ENCODE measurements around the gene GPR31.

The GPR31 gene

DNA sequence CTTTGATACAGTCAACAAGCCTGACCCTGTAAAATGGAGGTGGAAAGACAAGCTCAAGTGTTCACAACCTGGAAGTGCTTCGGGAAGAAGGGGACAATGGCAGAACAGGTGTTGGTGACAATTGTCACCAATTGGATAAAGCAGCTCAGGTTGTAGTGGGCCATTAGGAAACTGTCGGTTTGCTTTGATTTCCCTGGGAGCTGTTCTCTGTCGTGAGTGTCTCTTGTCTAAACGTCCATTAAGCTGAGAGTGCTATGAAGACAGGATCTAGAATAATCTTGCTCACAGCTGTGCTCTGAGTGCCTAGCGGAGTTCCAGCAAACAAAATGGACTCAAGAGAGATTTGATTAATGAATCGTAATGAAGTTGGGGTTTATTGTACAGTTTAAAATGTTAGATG is 19.9 kb downstream of the GPR31 start:
- 100% methylated on average over 1 of the region's 6 CpGs; no CpG with 5 or more reads in 1 of the 2 donors for WGBS, 2 donors (ENCODE audit: extremely low coverage in 2 of 2, insufficient read length in 2 of 2, insufficient replicate concordance in 1 of 2)
- H3K9me3 ChIP-seq (replicated peaks in 1 of 2; ENCODE audit: control insufficient read depth in 2 of 2, insufficient read depth in 1 of 2, low read depth in 1 of 2, low read length in 2 of 2), result no peaks in the 10 kb centered on the region
- H3K27me3 ChIP-seq (ENCODE audit: control insufficient read depth in 3 of 3, insufficient read depth in 3 of 3, low read depth in 1 of 3, low read length in 3 of 3), result no peaks in the 10 kb centered on the region

DNA sequence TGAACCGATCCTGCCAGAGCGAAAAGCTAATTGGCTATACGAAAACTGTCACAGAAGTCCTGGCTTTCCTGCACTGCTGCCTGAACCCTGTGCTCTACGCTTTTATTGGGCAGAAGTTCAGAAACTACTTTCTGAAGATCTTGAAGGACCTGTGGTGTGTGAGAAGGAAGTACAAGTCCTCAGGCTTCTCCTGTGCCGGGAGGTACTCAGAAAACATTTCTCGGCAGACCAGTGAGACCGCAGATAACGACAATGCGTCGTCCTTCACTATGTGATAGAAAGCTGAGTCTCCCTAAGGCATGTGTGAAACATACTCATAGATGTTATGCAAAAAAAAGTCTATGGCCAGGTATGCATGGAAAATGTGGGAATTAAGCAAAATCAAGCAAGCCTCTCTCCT is 20.7 kb downstream of the GPR31 start:
- Histone ChIP-seq H2AK5ac (ENCODE audit: low read depth, low read length) (no peak overlapping the region), H3K9ac (ENCODE audit: low read depth, low read length, poor library complexity) (no peak overlapping the region), H2BK12ac (ENCODE audit: low read length) (no peak overlapping the region), H3K4me1 (ENCODE audit: control insufficient read depth in 2 of 2, insufficient read depth in 1 of 2, low read depth in 1 of 2, low read length in 2 of 2) (peaks cover 6 to 14% of the 10 kb centered on the region in 2 donors), H3K79me1 (ENCODE audit: low read depth, low read length) (no peaks in the 10 kb centered on the region), H3K14ac (ENCODE audit: low read length) (no peak overlapping the region), H3K23ac (ENCODE audit: low read depth, low read length, poor library complexity) (no peak overlapping the region), H3K27ac (replicated peaks; ENCODE audit: low read length) (no peak overlapping the region), H3K4me2 (ENCODE audit: insufficient read depth, low read length, poor library complexity, severe bottlenecking) (no peak overlapping the region), H3K4me3 (ENCODE audit: low read length in 2 of 2) (no peak overlapping the region), H3K18ac (ENCODE audit: low read length) (no peak overlapping the region), H4K91ac (ENCODE audit: low read depth, low read length, poor library complexity) (no peak overlapping the region), H3K36me3 (replicated peaks in 1 of 2; ENCODE audit: control insufficient read depth in 2 of 2, insufficient read depth in 2 of 2, low read length in 2 of 2) (no peaks in the 10 kb centered on the region), H3K9me3 (replicated peaks in 1 of 2; ENCODE audit: control insufficient read depth in 2 of 2, insufficient read depth in 1 of 2, low read depth in 1 of 2, low read length in 2 of 2) (no peaks in the 10 kb centered on the region), H2BK5ac (ENCODE audit: low read length) (no peak overlapping the region), H3K27me3 (ENCODE audit: control insufficient read depth in 3 of 3, insufficient read depth in 3 of 3, low read depth in 1 of 3, low read length in 3 of 3) (no peaks in the 10 kb centered on the region), H4K8ac (ENCODE audit: low read depth, low read length) (no peak overlapping the region), H2BK15ac (ENCODE audit: low read length) (no peak overlapping the region), H2BK120ac (ENCODE audit: low read depth, low read length) (no peak overlapping the region), H2AFZ (ENCODE audit: low read length) (no peak overlapping the region), H3K4ac (ENCODE audit: low read length) (no peak overlapping the region)
- no CpG with 5 or more reads among the region's 10 CpGs for WGBS, 2 donors (ENCODE audit: extremely low coverage in 2 of 2, insufficient read length in 2 of 2, insufficient replicate concordance in 1 of 2)
- DNase-seq (ENCODE audit: low spot score), result no peak

More for the DNA sequence above, 19.9 kb downstream of the GPR31 start:
- Histone ChIP-seq H4K91ac (ENCODE audit: low read depth, low read length, poor library complexity) (no peak overlapping the region), H3K4me2 (ENCODE audit: insufficient read depth, low read length, poor library complexity, severe bottlenecking) (no peak overlapping the region), H2BK15ac (ENCODE audit: low read length) (no peak overlapping the region), H3K14ac (ENCODE audit: low read length) (no peak overlapping the region), H3K18ac (ENCODE audit: low read length) (no peak overlapping the region), H2AFZ (ENCODE audit: low read length) (no peak overlapping the region), H2BK12ac (ENCODE audit: low read length) (no peak overlapping the region), H2BK120ac (ENCODE audit: low read depth, low read length) (no peak overlapping the region), H3K4me3 (ENCODE audit: low read length in 2 of 2) (no peak overlapping the region), H2AK5ac (ENCODE audit: low read depth, low read length) (no peak overlapping the region), H2BK5ac (ENCODE audit: low read length) (no peak overlapping the region), H3K4me1 (ENCODE audit: control insufficient read depth in 2 of 2, insufficient read depth in 1 of 2, low read depth in 1 of 2, low read length in 2 of 2) (peaks cover 6 to 14% of the 10 kb centered on the region in 2 donors), H3K27ac (replicated peaks; ENCODE audit: low read length) (no peak overlapping the region), H3K4ac (ENCODE audit: low read length) (no peak overlapping the region), H3K23ac (ENCODE audit: low read depth, low read length, poor library complexity) (no peak overlapping the region), H3K79me1 (ENCODE audit: low read depth, low read length) (no peaks in the 10 kb centered on the region), H3K36me3 (replicated peaks in 1 of 2; ENCODE audit: control insufficient read depth in 2 of 2, insufficient read depth in 2 of 2, low read length in 2 of 2) (no peaks in the 10 kb centered on the region), H4K8ac (ENCODE audit: low read depth, low read length) (no peak overlapping the region), H3K9ac (ENCODE audit: low read depth, low read length, poor library complexity) (no peak overlapping the region)
- DNase-seq (ENCODE audit: low spot score), result no peak

DNA sequence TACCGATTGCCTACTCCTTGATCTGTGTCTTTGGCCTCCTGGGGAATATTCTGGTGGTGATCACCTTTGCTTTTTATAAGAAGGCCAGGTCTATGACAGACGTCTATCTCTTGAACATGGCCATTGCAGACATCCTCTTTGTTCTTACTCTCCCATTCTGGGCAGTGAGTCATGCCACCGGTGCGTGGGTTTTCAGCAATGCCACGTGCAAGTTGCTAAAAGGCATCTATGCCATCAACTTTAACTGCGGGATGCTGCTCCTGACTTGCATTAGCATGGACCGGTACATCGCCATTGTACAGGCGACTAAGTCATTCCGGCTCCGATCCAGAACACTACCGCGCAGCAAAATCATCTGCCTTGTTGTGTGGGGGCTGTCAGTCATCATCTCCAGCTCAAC is 21.4 kb downstream of the GPR31 start:
- Histone ChIP-seq H3K14ac (ENCODE audit: low read length) (no peak overlapping the region), H2AK5ac (ENCODE audit: low read depth, low read length) (no peak overlapping the region), H3K23ac (ENCODE audit: low read depth, low read length, poor library complexity) (no peak overlapping the region), H3K9ac (ENCODE audit: low read depth, low read length, poor library complexity) (no peak overlapping the region), H4K8ac (ENCODE audit: low read depth, low read length) (no peak overlapping the region), H2BK12ac (ENCODE audit: low read length) (no peak overlapping the region), H3K9me3 (replicated peaks in 1 of 2; ENCODE audit: control insufficient read depth in 2 of 2, insufficient read depth in 1 of 2, low read depth in 1 of 2, low read length in 2 of 2) (no peaks in the 10 kb centered on the region), H3K4me2 (ENCODE audit: insufficient read depth, low read length, poor library complexity, severe bottlenecking) (no peak overlapping the region), H2BK15ac (ENCODE audit: low read length) (no peak overlapping the region), H3K79me1 (ENCODE audit: low read depth, low read length) (no peaks in the 10 kb centered on the region), H2BK5ac (ENCODE audit: low read length) (no peak overlapping the region), H2BK120ac (ENCODE audit: low read depth, low read length) (no peak overlapping the region), H3K27ac (replicated peaks; ENCODE audit: low read length) (no peak overlapping the region), H3K27me3 (ENCODE audit: control insufficient read depth in 3 of 3, insufficient read depth in 3 of 3, low read depth in 1 of 3, low read length in 3 of 3) (no peaks in the 10 kb centered on the region), H3K4me3 (ENCODE audit: low read length in 2 of 2) (no peak overlapping the region), H3K4me1 (ENCODE audit: control insufficient read depth in 2 of 2, insufficient read depth in 1 of 2, low read depth in 1 of 2, low read length in 2 of 2) (peaks cover 6 to 11% of the 10 kb centered on the region in 2 donors), H2AFZ (ENCODE audit: low read length) (no peak overlapping the region), H4K91ac (ENCODE audit: low read depth, low read length, poor library complexity) (no peak overlapping the region), H3K4ac (ENCODE audit: low read length) (no peak overlapping the region), H3K18ac (ENCODE audit: low read length) (no peak overlapping the region), H3K36me3 (replicated peaks in 1 of 2; ENCODE audit: control insufficient read depth in 2 of 2, insufficient read depth in 2 of 2, low read length in 2 of 2) (no peaks in the 10 kb centered on the region)
- no peak for DNase-seq (ENCODE audit: low spot score)
- no CpG with 5 or more reads among the region's 13 CpGs for WGBS, 2 donors (ENCODE audit: extremely low coverage in 2 of 2, insufficient read length in 2 of 2, insufficient replicate concordance in 1 of 2)

DNA sequence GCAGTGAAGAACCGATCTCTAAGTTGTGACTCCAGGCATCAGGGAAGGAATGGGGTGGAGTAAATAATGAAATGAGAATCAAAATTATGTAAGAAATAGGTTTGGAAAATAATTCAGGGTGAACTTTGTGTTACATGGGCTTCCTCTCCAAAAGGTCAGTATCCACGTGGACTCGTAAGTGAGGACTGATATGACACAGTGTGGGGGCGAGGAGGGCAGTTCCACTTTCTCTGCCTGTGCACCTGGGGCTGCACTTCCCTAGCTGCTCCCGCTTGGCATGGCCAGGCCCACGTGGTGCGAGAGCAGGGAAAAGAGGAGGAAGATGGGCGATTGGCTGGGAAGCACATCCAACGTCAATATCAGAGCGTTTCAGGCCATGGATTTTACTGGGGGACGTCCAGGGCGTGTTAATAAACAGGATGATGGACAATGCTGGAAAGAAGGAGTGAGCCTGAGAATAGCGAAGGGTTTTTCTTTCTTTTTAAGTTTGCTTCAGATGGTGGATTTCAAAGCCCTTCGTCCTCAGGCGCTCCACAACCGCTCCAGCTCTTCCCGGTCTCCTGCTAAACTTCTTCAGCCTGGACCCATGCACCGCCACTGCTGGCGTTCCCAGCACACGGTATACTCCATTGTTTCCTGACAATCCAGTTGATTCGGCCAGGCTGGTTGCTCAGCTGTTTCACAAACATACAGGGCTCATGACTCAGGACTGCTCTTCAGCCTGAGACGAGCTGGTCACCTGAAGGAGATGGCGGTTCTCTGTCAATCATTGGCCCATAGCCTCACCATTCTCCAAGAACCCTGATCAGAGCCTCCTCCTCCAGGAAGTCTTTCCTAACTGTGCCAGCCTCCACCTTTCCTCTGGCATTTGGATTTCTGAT is 23.1 kb downstream of the GPR31 start:
- Histone ChIP-seq H2BK120ac (ENCODE audit: low read depth, low read length) (no peak overlapping the region), H3K23ac (ENCODE audit: low read depth, low read length, poor library complexity) (no peak overlapping the region), H4K8ac (ENCODE audit: low read depth, low read length) (no peak overlapping the region), H2BK12ac (ENCODE audit: low read length) (no peak overlapping the region), H2AK5ac (ENCODE audit: low read depth, low read length) (no peak overlapping the region), H4K91ac (ENCODE audit: low read depth, low read length, poor library complexity) (no peak overlapping the region), H3K27me3 (ENCODE audit: control insufficient read depth in 3 of 3, insufficient read depth in 3 of 3, low read depth in 1 of 3, low read length in 3 of 3) (no peaks in the 10 kb centered on the region), H3K27ac (replicated peaks; ENCODE audit: low read length) (no peak overlapping the region), H3K4me2 (ENCODE audit: insufficient read depth, low read length, poor library complexity, severe bottlenecking) (no peak overlapping the region), H2BK5ac (ENCODE audit: low read length) (no peak overlapping the region), H3K9me3 (replicated peaks in 1 of 2; ENCODE audit: control insufficient read depth in 2 of 2, insufficient read depth in 1 of 2, low read depth in 1 of 2, low read length in 2 of 2) (no peaks in the 10 kb centered on the region), H2AFZ (ENCODE audit: low read length) (no peak overlapping the region), H3K18ac (ENCODE audit: low read length) (no peak overlapping the region), H3K4me3 (ENCODE audit: low read length in 2 of 2) (no peak overlapping the region), H3K36me3 (replicated peaks in 1 of 2; ENCODE audit: control insufficient read depth in 2 of 2, insufficient read depth in 2 of 2, low read length in 2 of 2) (no peaks in the 10 kb centered on the region), H2BK15ac (ENCODE audit: low read length) (no peak overlapping the region), H3K79me1 (ENCODE audit: low read depth, low read length) (no peaks in the 10 kb centered on the region), H3K9ac (ENCODE audit: low read depth, low read length, poor library complexity) (peak overlapping the region; percentile 9), H3K4ac (ENCODE audit: low read length) (no peak overlapping the region), H3K4me1 (ENCODE audit: control insufficient read depth in 2 of 2, insufficient read depth in 1 of 2, low read depth in 1 of 2, low read length in 2 of 2) (no peaks in the 10 kb centered on the region), H3K14ac (ENCODE audit: low read length) (no peak overlapping the region)
- no peak for DNase-seq (ENCODE audit: low spot score)
- WGBS, 2 donors (ENCODE audit: extremely low coverage in 2 of 2, insufficient read length in 2 of 2, insufficient replicate concordance in 1 of 2), result no CpG with 5 or more reads among the region's 23 CpGs
